ENCODE results near the gene DDX47. TPM values are rescaled to one million over a fixed set of nuclear protein-coding genes. Genes with fewer than 3 reads are reported as not detected.

Gene DDX47
- polyA plus RNA-seq, 1 experiment, result 113 TPM

- H3K9me3 ChIP-seq (ENCODE audit: control insufficient read depth, insufficient read depth, low read length), result no peaks in the 10 kb centered on the region
- no peaks in the 10 kb centered on the region for H3K27me3 ChIP-seq (ENCODE audit: control insufficient read depth, insufficient read depth, low read length)
- no peak for TF ChIP-seq CTCF (IDR thresholded peaks at IDR 0.05; ENCODE audit: low read depth, low read length)
- H3K27ac ChIP-seq (ENCODE audit: low read depth, low read length), result no peak overlapping the region
- DNase-seq (ENCODE audit: low read depth, low spot score), result no peak
- H3K4me3 ChIP-seq (ENCODE audit: low read depth, low read length), result no peak overlapping the region
- ChIA-PET CTCF (interaction anchor here (0.7 to 2.3 kb wide), 2 partner anchors 18 to 74 kb away, joined by 6 to 15 read pairs; no protein-coding TSS in a partner anchor), POLR2A (no interaction called here)
Measured at GRCh38 chr12:12811343-12811742, 1.8 kb upstream of the DDX47 start.

DNA sequence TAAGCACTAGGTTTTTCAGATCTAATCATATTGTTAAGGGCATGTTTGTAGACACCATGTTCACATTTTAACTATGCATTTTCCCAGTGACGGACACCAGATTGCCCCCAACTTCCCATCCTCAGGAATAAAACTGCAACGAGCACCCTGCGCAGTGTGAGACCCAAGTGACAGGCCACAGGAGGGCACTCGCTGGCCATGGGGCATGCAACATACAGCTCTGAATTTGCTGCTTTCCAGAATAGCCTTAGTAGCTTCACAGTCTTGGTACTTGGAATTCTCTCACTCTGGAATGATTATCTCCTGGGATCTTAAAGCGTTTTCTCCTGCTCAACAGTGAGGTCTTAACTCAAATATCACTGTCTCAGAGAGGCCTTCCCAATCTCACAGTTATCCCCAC lies 972 bp upstream of the DDX47 start:
- H3K4me3 ChIP-seq (ENCODE audit: low read depth, low read length), result no peak overlapping the region
- no peak for DNase-seq (ENCODE audit: low read depth, low spot score)
- no peak for TF ChIP-seq CTCF (IDR thresholded peaks at IDR 0.05; ENCODE audit: low read depth, low read length)
- H3K27me3 ChIP-seq (ENCODE audit: control insufficient read depth, insufficient read depth, low read length), result no peaks in the 10 kb centered on the region
- no peaks in the 10 kb centered on the region for H3K9me3 ChIP-seq (ENCODE audit: control insufficient read depth, insufficient read depth, low read length)
- POLR2A ChIA-PET, result interaction anchor here (0.6 to 1.3 kb wide), 3 partner anchors 25 to 85 kb away, joined by 3 to 6 read pairs (median 3); partner anchors contain the start of gene GPRC5A
- CTCF ChIA-PET, result interaction anchor here (0.6 to 4.6 kb wide), 11 partner anchors 9 to 170 kb away, joined by 3 to 30 read pairs (median 4); no protein-coding TSS in a partner anchor
- H3K27ac ChIP-seq (ENCODE audit: low read depth, low read length), result no peak overlapping the region

DNA sequence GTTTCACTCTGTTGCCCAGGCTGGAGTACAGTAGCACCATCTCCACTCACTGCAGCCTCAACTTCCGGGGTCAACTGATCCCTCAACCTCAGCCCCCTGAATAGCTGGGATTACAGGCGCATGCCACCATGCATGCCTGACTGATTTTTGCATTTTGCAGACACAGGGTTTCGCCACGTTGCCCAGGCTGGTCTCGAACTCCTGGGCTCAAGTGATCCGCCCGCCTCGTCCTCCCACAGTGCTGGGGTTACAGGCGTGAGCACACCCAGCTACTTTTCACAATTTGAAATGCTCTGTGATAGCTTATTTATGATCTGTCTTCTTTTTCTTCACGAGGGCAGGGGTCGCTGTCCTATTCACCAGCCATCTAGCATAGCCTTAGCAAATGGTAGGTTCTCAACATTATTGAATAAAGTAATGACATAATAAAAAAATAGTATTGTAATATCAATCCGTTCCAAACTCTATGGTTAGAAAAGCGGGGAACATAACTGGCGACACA lies 477 bp upstream of the DDX47 start:
- H3K27me3 ChIP-seq (ENCODE audit: control insufficient read depth, insufficient read depth, low read length), result no peaks in the 10 kb centered on the region
- no peak overlapping the region for H3K27ac ChIP-seq (ENCODE audit: low read depth, low read length)
- TF ChIP-seq CTCF (IDR thresholded peaks at IDR 0.05; ENCODE audit: low read depth, low read length), result no peak
- ChIA-PET CTCF (interaction anchor here (0.6 to 4.6 kb wide), 10 partner anchors 9 to 170 kb away, joined by 3 to 30 read pairs (median 4); no protein-coding TSS in a partner anchor), POLR2A (interaction anchor here (0.6 to 1.6 kb wide), 4 partner anchors 10 to 85 kb away, joined by 3 to 6 read pairs (median 4); partner anchors contain the start of gene GPRC5A)
- no peaks in the 10 kb centered on the region for H3K9me3 ChIP-seq (ENCODE audit: control insufficient read depth, insufficient read depth, low read length)
- no peak overlapping the region for H3K4me3 ChIP-seq (ENCODE audit: low read depth, low read length)
- DNase-seq (ENCODE audit: low read depth, low spot score), result no peak

DNA sequence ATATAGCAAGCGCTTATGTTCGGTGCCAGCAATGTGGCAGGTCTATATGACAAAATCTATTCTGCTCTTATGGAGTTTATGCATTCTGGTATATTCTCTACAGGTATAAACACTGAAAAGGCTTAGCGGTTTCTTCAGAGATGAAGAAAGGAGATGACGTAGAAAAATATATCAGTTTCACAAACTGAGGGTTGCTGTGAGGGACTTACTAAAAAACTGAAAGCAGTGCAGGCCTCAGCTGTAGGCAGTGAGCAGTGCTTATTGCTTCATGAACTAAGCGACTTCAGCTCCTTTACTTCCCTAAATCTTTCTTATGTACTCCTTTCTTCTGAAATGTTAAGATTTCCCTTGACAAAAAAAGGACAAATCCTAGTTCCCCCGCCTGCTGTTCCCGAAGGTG lies 4.5 kb downstream of the DDX47 start:
- Histone ChIP-seq H3K9me3 (ENCODE audit: control insufficient read depth, insufficient read depth, low read length) (no peaks in the 10 kb centered on the region), H3K27ac (ENCODE audit: low read depth, low read length) (no peak overlapping the region), H3K27me3 (ENCODE audit: control insufficient read depth, insufficient read depth, low read length) (no peaks in the 10 kb centered on the region), H3K4me3 (ENCODE audit: low read depth, low read length) (no peak overlapping the region)
- CTCF ChIA-PET, result interaction anchor here (1.3 to 3.2 kb wide), 2 partner anchors 19 to 28 kb away, joined by 3 to 13 read pairs; no protein-coding TSS in a partner anchor
- POLR2A ChIA-PET, result no interaction called here
- TF ChIP-seq CTCF (IDR thresholded peaks at IDR 0.05; ENCODE audit: low read depth, low read length), result no peak
- DNase-seq (ENCODE audit: low read depth, low spot score), result no peak

DNA sequence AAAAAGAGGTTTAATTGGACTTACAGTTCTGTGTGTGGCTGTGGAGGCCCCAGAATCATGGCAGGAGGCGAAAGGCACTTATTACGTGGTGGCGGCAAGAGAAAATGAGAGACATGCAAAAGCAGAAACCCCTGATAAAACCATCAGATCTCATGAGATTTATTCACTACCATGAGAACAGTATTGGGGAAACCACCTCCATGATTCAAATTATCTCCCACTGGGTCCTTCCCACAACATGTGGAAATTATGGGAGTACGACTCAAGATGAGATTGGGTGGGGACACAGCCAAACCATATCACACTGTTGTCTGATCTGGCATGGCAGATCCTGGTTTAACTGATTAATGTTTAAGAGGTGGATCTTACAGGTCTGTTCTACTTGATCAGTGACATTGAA lies 5.6 kb downstream of the DDX47 start:
- H3K27ac ChIP-seq (ENCODE audit: low read depth, low read length), result peak overlapping the region; percentile 69
- no peak for DNase-seq (ENCODE audit: low read depth, low spot score)
- H3K27me3 ChIP-seq (ENCODE audit: control insufficient read depth, insufficient read depth, low read length), result no peaks in the 10 kb centered on the region
- ChIA-PET POLR2A (interaction anchor here (0.6 to 1.5 kb wide), 4 partner anchors 10 to 388 kb away, joined by 3 to 8 read pairs (median 4); partner anchors contain the start of gene GPRC5A), CTCF (interaction anchor here (0.7 to 3.2 kb wide), 3 partner anchors 24 to 167 kb away, joined by 3 to 13 read pairs (median 3); no protein-coding TSS in a partner anchor)
- no peak overlapping the region for H3K4me3 ChIP-seq (ENCODE audit: low read depth, low read length)
- TF ChIP-seq CTCF (IDR thresholded peaks at IDR 0.05; ENCODE audit: low read depth, low read length), result no peak
- H3K9me3 ChIP-seq (ENCODE audit: control insufficient read depth, insufficient read depth, low read length), result no peaks in the 10 kb centered on the region
